Stomach (tissue), 9 donors: Measurements from ENCODE around the gene CEP112. TPM values are rescaled to one million over a fixed set of nuclear protein-coding genes. Genes with fewer than 3 reads are reported as not detected.

Experiments used
- DNase-seq, 2 donors: peaks; one replicate each; pipeline versions ENCODE4 v3.0.0 to v3.0.0-alpha.2; 2013 to 2019
- H3K27ac ChIP-seq, 5 donors: fragments of 200-600 bp in 4 of 5; sonication (generic) in 4 of 5; one replicate each; pipeline ENCODE4 v1.5.1; 2013 to 2019; ENCODE audit warnings: mild to moderate bottlenecking in 1 of 5, moderate library complexity in 1 of 5
- H3K27me3 ChIP-seq, 3 donors: fragments of 200-600 bp; sonication (generic); one replicate each; pipeline ENCODE4 v1.5.1; 2017 to 2019; ENCODE audit warnings: mixed run types in 1 of 3
- H3K36me3 ChIP-seq, 4 donors: fragments of 200-600 bp; sonication (generic); 1 replicate in 3 of 4; 2 replicates in 1 of 4; pipeline ENCODE4 v1.5.1; 2016 to 2019
- H3K4me1 ChIP-seq, 4 donors: fragments of 200-600 bp; sonication (generic); one replicate each; pipeline ENCODE4 v1.5.1; 2016 to 2019
- H3K4me3 ChIP-seq, 4 donors: fragments of 200-600 bp; sonication (generic) in 3 of 4; one replicate each; pipeline ENCODE4 v1.5.1; 2016 to 2019; ENCODE audit warnings: mild to moderate bottlenecking in 1 of 4
- H3K9me3 ChIP-seq, 4 donors: fragments of 200-600 bp; sonication (generic); one replicate each; pipeline ENCODE4 v1.5.1; 2016 to 2019
- EP300 ChIP-seq: sonication (generic); formaldehyde crosslinking; IDR thresholded peaks from one replicate; pipeline ENCODE4 v1.6.1; 2017; ENCODE audit warnings: antibody characterized with exemption
- POLR2A ChIP-seq, 4 donors: fragments of 450-650 bp; IDR thresholded peaks; one replicate each; pipeline ENCODE4 v1.6.1; 2016; ENCODE audit warnings: antibody characterized with exemption in 4 of 4, control low read depth in 2 of 4, mild to moderate bottlenecking in 1 of 4, moderate library complexity in 1 of 4
- POLR2AphosphoS5 ChIP-seq, 3 donors: sonication (generic); formaldehyde crosslinking; IDR thresholded peaks; one replicate each; pipeline ENCODE4 v1.6.1; 2016; ENCODE audit warnings: antibody characterized with exemption in 3 of 3
- WGBS, 5 donors: extraction: QIAGEN DNeasy Blood & Tissue Kit in 3 of 5; methylation state at CpG; one replicate each; pipeline versions ENCODE4 v1.1.5 to v1.1.7; 2013 to 2018; 5-methylcytosine and 5-hydroxymethylcytosine counted together
- intact Hi-C: fragments of 100-400 bp; cut with DNase I; formaldehyde crosslinking; loops from one replicate; pipeline ENCODE4 v1.15.1; 2023; ENCODE audit warnings: low total_unique reads
- polyA plus RNA-seq, 3 donors: library from polyadenylated mRNA; stranded (reverse); fragments of 200-250 nt; gene quantifications; one replicate each; pipeline ENCODE4 v1.2.3, GENCODE V29; 2013
- total RNA-seq, 5 donors: library from RNA; depleted of rRNA; stranded (reverse); fragments of >200 nt; gene quantifications; one replicate each; pipeline versions ENCODE4 v1.1.0 to v1.2.3, GENCODE V29; 2014 to 2016
- TF ChIP-seq, protein P1 (sequence below), 7 experiments: fragments of 450-650 bp in 4 of 7; fragments of 200-600 bp in 3 of 7; sonication (generic) in 3 of 7; IDR thresholded peaks; one replicate each; pipeline ENCODE4 v1.5.1; 2016 to 2019; ENCODE audit warnings: antibody characterized with exemption in 7 of 7, control low read depth in 2 of 7, mild to moderate bottlenecking in 1 of 7
- donor health status: healthy with polysubstance abuse.
- donor health status: Bipolar disorder and iron deficiency.
- donor health status: healthy.

Gene CEP112
- total and polyA plus RNA-seq, 8 donors, result 3.5 to 108 (median 13.3) TPM

DNA sequence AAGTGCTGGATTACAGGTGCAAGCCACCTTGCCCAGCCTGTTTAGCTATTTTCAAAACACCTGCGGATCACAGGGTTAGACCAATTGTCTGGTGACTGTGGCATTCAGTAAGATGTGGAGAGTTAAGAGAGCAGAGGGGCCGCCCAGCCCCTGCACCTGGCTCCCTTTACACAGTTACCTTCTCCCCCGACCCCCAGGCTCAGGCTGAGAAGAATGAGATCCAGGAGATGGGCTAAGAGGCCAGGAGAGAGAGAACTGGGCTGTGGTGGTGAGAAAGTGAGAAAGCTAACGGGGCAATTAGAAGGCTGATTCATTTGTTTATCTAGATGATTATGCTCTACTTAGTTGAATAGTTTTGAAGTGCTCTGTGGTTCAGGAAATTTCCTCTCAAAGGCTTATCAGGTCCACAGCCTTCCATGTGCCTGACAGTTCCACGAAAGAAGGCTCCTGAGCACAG, 562.7 kb downstream of the CEP112 start:
- intact Hi-C loops, result no loop called here
- H3K27me3 ChIP-seq, result no peaks in the 10 kb centered on the region
- no peaks in the 10 kb centered on the region for H3K36me3 ChIP-seq
- peak overlapping the region in 2 of 5 donors; percentile 39 to 62 for H3K27ac ChIP-seq
- DNase-seq, result no peak
- no peaks in the 10 kb centered on the region for H3K9me3 ChIP-seq
- TF ChIP-seq POLR2A (IDR thresholded peaks at IDR 0.05) (no peak), POLR2AphosphoS5 (IDR thresholded peaks at IDR 0.05) (no peak), EP300 (no peak)
- TF ChIP-seq, protein P1, sequence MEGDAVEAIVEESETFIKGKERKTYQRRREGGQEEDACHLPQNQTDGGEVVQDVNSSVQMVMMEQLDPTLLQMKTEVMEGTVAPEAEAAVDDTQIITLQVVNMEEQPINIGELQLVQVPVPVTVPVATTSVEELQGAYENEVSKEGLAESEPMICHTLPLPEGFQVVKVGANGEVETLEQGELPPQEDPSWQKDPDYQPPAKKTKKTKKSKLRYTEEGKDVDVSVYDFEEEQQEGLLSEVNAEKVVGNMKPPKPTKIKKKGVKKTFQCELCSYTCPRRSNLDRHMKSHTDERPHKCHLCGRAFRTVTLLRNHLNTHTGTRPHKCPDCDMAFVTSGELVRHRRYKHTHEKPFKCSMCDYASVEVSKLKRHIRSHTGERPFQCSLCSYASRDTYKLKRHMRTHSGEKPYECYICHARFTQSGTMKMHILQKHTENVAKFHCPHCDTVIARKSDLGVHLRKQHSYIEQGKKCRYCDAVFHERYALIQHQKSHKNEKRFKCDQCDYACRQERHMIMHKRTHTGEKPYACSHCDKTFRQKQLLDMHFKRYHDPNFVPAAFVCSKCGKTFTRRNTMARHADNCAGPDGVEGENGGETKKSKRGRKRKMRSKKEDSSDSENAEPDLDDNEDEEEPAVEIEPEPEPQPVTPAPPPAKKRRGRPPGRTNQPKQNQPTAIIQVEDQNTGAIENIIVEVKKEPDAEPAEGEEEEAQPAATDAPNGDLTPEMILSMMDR (IDR thresholded peaks at IDR 0.05), result no peak
- WGBS, 5 donors, result 71 to 84% (median 77%) methylated on average over 5 of the region's 5 CpGs
- H3K4me3 ChIP-seq, result no peak overlapping the region
- peaks cover 17 to 42% (median 32%) of the 10 kb centered on the region in 4 donors for H3K4me1 ChIP-seq

DNA sequence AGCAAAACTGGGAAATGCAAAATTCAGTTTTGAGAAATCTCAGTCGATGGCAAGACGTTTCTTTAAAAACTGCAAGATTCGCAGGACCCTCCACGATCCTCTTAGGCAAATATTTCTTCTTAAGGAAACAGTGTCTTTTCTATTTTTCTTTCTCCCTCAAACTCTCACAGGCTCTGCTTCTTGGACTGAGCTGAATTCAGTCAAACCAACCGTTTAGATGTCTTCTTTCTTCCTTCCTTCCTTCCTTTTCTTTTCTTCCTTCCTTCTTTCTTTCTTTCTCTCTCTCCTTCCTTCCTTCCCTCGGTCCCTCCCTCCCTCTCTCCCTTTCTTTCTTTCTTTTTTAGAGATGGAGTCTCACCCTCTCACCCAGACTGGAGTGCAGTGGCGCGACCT, 563.3 kb downstream of the CEP112 start:
- H3K4me1 ChIP-seq, result peaks cover 17 to 39% (median 27%) of the 10 kb centered on the region in 4 donors
- H3K9me3 ChIP-seq, result no peaks in the 10 kb centered on the region
- H3K27me3 ChIP-seq, result no peaks in the 10 kb centered on the region
- no peaks in the 10 kb centered on the region for H3K36me3 ChIP-seq
- DNase-seq, result no peak
- WGBS, 5 donors, result 48 to 54% (median 51%) methylated on average over 8 of the region's 8 CpGs
- intact Hi-C loops, result no loop called here
- H3K4me3 ChIP-seq, result no peak overlapping the region
- peak overlapping the region in 3 of 5 donors; percentile 39 to 62 (median 42) for H3K27ac ChIP-seq
- no peak for TF ChIP-seq EP300
- TF ChIP-seq, protein P1 (IDR thresholded peaks at IDR 0.05), result no peak
- no peak for TF ChIP-seq POLR2A (IDR thresholded peaks at IDR 0.05)
- TF ChIP-seq POLR2AphosphoS5 (IDR thresholded peaks at IDR 0.05), result no peak

DNA sequence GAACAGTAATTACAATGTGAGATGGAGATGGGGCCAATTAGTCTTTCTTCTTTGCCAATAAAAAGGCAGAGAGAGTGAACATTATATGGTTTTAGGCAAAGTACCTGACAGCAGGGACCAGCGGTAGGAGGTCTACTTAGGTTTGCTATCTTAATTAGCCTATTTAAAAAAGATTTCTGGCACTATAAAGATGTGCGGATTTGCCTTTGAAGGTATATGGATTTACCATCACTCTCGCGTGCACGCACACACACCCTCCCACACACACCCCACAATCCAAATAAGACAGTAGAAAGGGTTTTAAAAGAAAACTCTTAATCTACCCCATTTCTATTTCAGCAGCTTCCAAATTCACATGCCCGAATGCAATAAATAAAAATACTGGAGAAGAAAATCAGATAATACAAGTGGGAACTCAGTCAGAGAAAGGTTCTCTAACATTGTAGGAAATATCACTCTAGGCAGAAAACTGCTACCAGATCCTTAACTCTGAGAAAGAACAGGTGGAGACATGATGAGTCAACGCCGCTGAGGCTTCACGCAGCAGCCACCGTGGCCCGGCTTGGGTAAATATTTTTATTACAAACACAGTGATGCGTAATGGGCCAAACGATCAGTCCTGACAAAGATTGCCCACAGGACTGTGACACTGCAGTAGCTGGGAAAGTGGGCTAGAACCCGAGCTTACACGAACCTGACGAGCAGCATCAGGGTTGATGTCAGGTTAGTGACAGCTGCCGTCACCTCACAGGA, 563.9 kb downstream of the CEP112 start:
- peak; percentile 67 to 79 for DNase-seq
- Histone ChIP-seq H3K27me3 (no peaks in the 10 kb centered on the region), H3K36me3 (no peaks in the 10 kb centered on the region), H3K27ac (peak overlapping the region in 3 of 5 donors; percentile 39 to 62 (median 42)), H3K4me3 (no peak overlapping the region), H3K4me1 (peaks cover 17 to 33% (median 24%) of the 10 kb centered on the region in 4 donors), H3K9me3 (no peaks in the 10 kb centered on the region)
- intact Hi-C loops, result no loop called here
- 36 to 43% (median 38%) methylated on average over 17 of the region's 17 CpGs for WGBS, 5 donors
- TF ChIP-seq POLR2AphosphoS5 (IDR thresholded peaks at IDR 0.05), result peak in 2 of 3 donors; percentile 52 to 87
- TF ChIP-seq EP300, result no peak

DNA sequence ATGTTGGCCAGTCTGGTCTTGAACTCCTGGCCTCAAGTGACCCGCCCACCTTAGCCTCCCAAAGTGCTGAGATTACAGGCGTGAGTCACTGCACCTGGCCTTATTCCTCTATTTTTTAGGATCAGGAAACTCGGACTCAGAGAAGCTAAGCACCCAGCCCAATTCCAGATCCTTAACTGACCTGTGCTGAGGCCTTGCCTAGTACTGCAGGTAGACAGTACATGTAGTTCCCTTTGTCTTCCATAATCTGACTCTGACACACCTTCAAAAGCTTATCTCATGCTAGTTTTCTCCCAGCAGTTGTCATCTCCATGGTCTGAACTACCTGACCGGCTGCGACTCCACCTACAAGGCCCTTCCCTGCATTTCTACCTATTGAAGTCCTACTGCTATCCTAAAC, 564.8 kb downstream of the CEP112 start:
- no peak overlapping the region for H3K4me3 ChIP-seq
- no peak for TF ChIP-seq POLR2AphosphoS5 (IDR thresholded peaks at IDR 0.05)
- TF ChIP-seq, protein P1 (IDR thresholded peaks at IDR 0.05), result no peak
- no peak for TF ChIP-seq POLR2A (IDR thresholded peaks at IDR 0.05)
- no peak for TF ChIP-seq EP300
- no peak for DNase-seq
- intact Hi-C loops, result no loop called here
- no peaks in the 10 kb centered on the region for H3K27me3 ChIP-seq
- 61 to 78% (median 65%) methylated on average over 5 of the region's 5 CpGs for WGBS, 5 donors
- H3K4me1 ChIP-seq, result peaks cover 17 to 32% (median 24%) of the 10 kb centered on the region in 4 donors
- H3K9me3 ChIP-seq, result no peaks in the 10 kb centered on the region
- no peaks in the 10 kb centered on the region for H3K36me3 ChIP-seq
- peak overlapping the region in 1 of 5 donors; percentile 39 for H3K27ac ChIP-seq

DNA sequence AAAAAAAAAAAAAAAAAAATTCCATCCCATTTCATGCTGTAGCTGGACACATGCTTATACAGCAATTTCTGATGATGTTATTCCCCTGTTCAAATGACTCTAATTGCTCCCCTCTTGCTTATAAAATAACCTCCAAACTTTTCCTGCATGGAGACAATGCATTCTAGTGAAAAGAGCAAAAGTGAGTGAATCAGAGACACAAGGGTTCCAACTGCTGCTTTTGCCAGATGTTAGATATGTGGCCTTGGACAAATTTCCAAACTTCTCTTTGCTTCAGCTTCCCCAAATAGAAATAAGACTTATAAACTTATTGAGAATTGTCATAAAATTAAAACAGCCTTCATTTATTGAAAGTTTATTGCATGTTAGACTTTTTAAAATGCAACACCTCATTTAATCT, 565.5 kb downstream of the CEP112 start:
- no peak for DNase-seq
- no peaks in the 10 kb centered on the region for H3K27me3 ChIP-seq
- H3K36me3 ChIP-seq, result no peaks in the 10 kb centered on the region
- H3K4me3 ChIP-seq, result no peak overlapping the region
- intact Hi-C loops, result no loop called here
- no peaks in the 10 kb centered on the region for H3K9me3 ChIP-seq
- TF ChIP-seq, protein P1 (IDR thresholded peaks at IDR 0.05), result no peak
- TF ChIP-seq EP300, result no peak
- TF ChIP-seq POLR2A (IDR thresholded peaks at IDR 0.05), result no peak
- no peak for TF ChIP-seq POLR2AphosphoS5 (IDR thresholded peaks at IDR 0.05)
- peak overlapping the region in 1 of 5 donors; percentile 39 for H3K27ac ChIP-seq
- H3K4me1 ChIP-seq, result peaks cover 17 to 32% (median 24%) of the 10 kb centered on the region in 4 donors
